ENCODE results near the gene HINFP.

DNA sequence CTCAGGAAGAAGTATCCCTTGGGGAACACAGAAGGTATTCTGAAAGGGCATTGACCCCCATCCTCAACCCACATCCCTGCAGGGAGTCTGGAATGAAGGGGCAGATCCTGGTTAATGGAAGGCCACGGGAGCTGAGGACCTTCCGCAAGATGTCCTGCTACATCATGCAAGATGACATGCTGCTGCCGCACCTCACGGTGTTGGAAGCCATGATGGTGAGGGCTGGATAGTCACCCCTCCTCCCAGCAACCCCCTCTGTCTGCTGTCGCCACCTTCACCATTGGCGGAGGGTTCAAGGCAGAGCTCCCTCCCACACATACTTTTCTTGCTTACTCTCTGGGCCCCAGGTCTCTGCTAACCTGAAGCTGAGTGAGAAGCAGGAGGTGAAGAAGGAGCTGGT is 32.8 kb downstream of the HINFP start:
- TF ChIP-seq, protein P1, sequence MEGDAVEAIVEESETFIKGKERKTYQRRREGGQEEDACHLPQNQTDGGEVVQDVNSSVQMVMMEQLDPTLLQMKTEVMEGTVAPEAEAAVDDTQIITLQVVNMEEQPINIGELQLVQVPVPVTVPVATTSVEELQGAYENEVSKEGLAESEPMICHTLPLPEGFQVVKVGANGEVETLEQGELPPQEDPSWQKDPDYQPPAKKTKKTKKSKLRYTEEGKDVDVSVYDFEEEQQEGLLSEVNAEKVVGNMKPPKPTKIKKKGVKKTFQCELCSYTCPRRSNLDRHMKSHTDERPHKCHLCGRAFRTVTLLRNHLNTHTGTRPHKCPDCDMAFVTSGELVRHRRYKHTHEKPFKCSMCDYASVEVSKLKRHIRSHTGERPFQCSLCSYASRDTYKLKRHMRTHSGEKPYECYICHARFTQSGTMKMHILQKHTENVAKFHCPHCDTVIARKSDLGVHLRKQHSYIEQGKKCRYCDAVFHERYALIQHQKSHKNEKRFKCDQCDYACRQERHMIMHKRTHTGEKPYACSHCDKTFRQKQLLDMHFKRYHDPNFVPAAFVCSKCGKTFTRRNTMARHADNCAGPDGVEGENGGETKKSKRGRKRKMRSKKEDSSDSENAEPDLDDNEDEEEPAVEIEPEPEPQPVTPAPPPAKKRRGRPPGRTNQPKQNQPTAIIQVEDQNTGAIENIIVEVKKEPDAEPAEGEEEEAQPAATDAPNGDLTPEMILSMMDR (IDR thresholded peaks at IDR 0.05; ENCODE audit: poor library complexity, severe bottlenecking), result no peak
- TF ChIP-seq, protein P2, sequence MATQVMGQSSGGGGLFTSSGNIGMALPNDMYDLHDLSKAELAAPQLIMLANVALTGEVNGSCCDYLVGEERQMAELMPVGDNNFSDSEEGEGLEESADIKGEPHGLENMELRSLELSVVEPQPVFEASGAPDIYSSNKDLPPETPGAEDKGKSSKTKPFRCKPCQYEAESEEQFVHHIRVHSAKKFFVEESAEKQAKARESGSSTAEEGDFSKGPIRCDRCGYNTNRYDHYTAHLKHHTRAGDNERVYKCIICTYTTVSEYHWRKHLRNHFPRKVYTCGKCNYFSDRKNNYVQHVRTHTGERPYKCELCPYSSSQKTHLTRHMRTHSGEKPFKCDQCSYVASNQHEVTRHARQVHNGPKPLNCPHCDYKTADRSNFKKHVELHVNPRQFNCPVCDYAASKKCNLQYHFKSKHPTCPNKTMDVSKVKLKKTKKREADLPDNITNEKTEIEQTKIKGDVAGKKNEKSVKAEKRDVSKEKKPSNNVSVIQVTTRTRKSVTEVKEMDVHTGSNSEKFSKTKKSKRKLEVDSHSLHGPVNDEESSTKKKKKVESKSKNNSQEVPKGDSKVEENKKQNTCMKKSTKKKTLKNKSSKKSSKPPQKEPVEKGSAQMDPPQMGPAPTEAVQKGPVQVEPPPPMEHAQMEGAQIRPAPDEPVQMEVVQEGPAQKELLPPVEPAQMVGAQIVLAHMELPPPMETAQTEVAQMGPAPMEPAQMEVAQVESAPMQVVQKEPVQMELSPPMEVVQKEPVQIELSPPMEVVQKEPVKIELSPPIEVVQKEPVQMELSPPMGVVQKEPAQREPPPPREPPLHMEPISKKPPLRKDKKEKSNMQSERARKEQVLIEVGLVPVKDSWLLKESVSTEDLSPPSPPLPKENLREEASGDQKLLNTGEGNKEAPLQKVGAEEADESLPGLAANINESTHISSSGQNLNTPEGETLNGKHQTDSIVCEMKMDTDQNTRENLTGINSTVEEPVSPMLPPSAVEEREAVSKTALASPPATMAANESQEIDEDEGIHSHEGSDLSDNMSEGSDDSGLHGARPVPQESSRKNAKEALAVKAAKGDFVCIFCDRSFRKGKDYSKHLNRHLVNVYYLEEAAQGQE (IDR thresholded peaks at IDR 0.05; ENCODE audit: borderline replicate concordance), result no peak
- TF ChIP-seq EP300 (conservative IDR thresholded peaks at IDR 0.05; ENCODE audit: poor library complexity, severe bottlenecking), result no peak
- no peak for TF ChIP-seq TAF1 (IDR thresholded peaks at IDR 0.05; ENCODE audit: low read depth)
- no peak for TF ChIP-seq EZH2 (IDR thresholded peaks at IDR 0.05; ENCODE audit: borderline replicate concordance, insufficient read depth, low read length, poor library complexity, severe bottlenecking)
- TF ChIP-seq SMC3 (conservative IDR thresholded peaks at IDR 0.05; ENCODE audit: poor library complexity), result no peak
- TF ChIP-seq MXI1 (conservative IDR thresholded peaks at IDR 0.05; ENCODE audit: poor library complexity, severe bottlenecking), result no peak
